Activated CD4-positive, alpha-beta T cell treated with anti-CD3 and anti-CD28 coated beads, Interleukin-2, amount 50 U/mL, for 24 hours (primary cell): ENCODE data around the gene HCAR1.
"Not testable (repeated sequence)": the region's sequence is repeated elsewhere in the genome, so short reads cannot be mapped to it uniquely, and the experiment has no call there.

Experiments
- DNase-seq, 2 donors: peaks; one replicate each; pipeline ENCODE4 v3.0.0-alpha.2; 2020; ENCODE audit warnings: low read depth in 1 of 2, low spot score in 1 of 2

HCAR1 gene

GRCh38 chr12:122730215-122731014 is at the start of gene HCAR1:
Gene HCAR1 (minus strand): TSS chr12:122730844. CDS start chr12:122730339, 505 bp downstream.
- peak in 1 of 2 donors; percentile 28 for DNase-seq

- no peak for DNase-seq
Measured at GRCh38 chr12:122757568-122757967, 26.9 kb upstream of the HCAR1 start.

GRCh38 chr12:122754790-122755189 is 24.1 kb upstream of the HCAR1 start:
- no peak for DNase-seq

GRCh38 chr12:122753319-122753650 is 22.6 kb upstream of the HCAR1 start:
- no peak for DNase-seq

GRCh38 chr12:122752464-122753318 is 22.0 kb upstream of the HCAR1 start, which contains the start of gene DENR:
Gene DENR (plus strand): TSS chr12:122752824. CDS start chr12:122753702, 878 bp downstream.
- peak; percentile 98 to 99 for DNase-seq

- not testable (repeated sequence) for DNase-seq
Measured at GRCh38 chr12:122750781-122751515, 20.3 kb upstream of the HCAR1 start.

GRCh38 chr12:122749569-122750332 is 19.1 kb upstream of the HCAR1 start:
- no peak for DNase-seq

- no peak for DNase-seq
Measured at GRCh38 chr12:122747224-122748135, 16.8 kb upstream of the HCAR1 start.

- no peak for DNase-seq
Measured at GRCh38 chr12:122743895-122744525, 13.4 kb upstream of the HCAR1 start.

- no peak for DNase-seq
Measured at GRCh38 chr12:122740351-122740750, 9.7 kb upstream of the HCAR1 start.

GRCh38 chr12:122738571-122738970 is 7.9 kb upstream of the HCAR1 start:
- DNase-seq: no peak

GRCh38 chr12:122732611-122733010 is 2.0 kb upstream of the HCAR1 start:
- DNase-seq: no peak

GRCh38 chr12:122732170-122732569 is 1.5 kb upstream of the HCAR1 start:
- no peak for DNase-seq

GRCh38 chr12:122729583-122730214 is 945 bp downstream of the HCAR1 start:
- DNase-seq: no peak

- peak in 1 of 2 donors; percentile 8 for DNase-seq
Measured at GRCh38 chr12:122726080-122726558, 4.5 kb downstream of the HCAR1 start.

GRCh38 chr12:122725452-122726079 is 5.1 kb downstream of the HCAR1 start:
- DNase-seq: no peak

GRCh38 chr12:122724641-122725243 is 5.9 kb downstream of the HCAR1 start:
- DNase-seq: no peak

- DNase-seq: no peak
Measured at GRCh38 chr12:122722387-122722786, 8.3 kb downstream of the HCAR1 start.
